ENCODE measurements around the gene MINDY4B.
"Not testable (repeated sequence)": the region's sequence is repeated elsewhere in the genome, so short reads cannot be mapped to it uniquely, and the experiment has no call there.

The MINDY4B gene

DNA sequence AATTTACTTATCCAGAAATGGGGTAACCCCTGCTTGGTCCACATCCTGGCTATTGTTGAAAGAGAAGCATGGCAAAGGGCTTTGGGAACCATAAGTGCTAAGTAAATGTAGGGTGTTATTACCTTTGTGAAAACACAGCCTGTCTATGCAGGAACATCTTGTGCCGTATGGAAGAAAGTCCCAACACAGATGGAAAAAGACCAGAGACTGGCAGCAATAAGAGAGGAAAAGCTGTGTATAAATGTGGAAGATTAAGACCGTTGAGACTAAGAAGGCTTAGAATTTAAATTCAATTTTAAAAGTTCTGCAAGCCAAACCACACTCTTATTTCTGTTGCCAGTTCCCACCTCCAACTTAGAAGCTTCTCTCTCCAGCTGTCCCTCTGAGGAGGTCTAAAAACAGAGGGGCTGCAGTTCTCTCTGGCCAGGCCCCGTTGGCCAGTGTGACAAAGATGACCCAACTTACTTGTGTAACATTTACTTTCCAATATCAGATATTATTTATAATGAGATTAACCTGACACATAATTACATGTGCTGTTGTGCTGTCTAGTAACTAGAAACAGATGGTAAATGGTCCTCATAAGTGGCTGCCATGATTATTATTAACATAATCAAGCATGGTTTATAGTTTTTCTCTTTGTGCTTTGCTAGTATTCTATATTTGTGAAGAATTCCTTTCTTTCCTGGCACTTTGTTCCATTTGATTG lies 7.0 kb downstream of the MINDY4B start:
- no peak for DNase-seq

DNA sequence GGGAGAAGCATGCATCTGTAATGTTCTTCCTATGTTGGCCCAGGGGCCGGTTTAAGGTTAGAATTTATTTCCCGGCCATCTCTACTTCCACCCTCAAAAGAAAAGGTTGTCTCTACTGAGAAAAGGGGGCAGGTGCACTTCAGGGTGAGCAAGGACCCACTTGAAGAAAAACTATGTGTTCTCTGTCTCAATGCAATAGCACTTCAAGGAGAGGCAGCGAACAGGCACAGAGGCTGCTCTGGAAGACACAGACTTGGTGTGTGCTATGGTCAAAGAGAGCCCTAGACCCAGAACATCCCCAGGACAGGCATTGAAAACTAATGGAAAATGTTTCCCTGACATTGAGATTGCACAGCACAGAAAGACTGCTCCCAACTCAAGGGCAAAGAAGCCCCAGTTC lies 7.6 kb downstream of the MINDY4B start:
- no peak for DNase-seq

DNA sequence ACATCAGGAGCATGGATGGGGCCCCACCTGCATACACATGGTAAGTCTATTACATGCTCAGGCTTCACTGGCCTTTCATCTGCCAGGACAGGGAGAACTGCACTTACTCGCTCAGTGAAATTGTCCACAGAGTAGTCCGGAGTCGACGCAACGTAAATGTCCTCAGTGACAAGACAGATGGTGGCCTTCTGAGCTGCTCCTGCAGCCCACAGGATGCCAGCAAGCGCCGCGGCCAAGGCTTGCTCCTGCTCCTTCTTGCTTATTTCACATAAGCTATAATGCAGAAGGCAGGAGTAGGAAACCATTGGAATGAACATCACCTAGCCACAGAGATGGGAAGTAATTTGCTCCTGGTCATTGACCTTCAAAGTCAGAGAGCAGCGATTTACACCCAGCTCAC lies 14.4 kb downstream of the MINDY4B start:
- no peak for DNase-seq

DNA sequence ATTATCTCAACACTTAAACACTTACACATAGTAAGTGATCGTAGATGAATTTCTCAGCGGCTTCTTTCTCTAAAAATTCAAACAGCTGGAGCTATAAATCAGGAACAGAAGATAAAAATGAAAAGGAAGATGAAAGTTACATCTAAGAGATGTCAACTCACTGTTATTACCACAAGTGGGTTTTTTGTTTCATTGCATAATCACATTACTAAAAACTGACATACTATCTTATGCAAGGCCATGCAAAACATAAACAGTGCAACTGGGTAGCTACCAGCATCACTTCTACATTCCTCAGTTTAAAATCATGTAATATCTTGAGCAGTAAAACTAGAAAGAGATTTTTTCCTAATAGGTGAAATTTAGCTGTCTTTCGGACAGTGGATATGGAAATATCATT lies 14.9 kb downstream of the MINDY4B start:
- DNase-seq: no peak

DNA sequence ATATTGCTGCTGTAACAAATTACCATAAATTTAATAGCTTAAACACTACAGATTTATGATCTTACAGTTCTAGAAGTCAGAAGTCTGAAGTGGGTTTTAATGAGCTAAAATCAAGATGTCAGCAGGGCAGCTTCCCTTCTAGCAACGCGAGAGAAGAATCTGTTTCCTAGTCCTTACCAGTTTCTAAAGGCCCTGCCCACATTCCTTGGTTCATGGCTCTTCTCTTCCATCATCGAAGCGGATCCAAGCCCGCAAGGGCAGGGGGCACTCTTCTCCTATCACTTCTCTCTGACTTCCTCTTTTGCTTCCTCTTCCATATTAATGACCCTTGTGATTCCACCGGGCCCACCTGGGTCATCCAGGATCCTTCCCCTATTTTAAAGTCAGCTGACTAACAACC lies 16.1 kb downstream of the MINDY4B start:
- DNase-seq: no peak

DNA sequence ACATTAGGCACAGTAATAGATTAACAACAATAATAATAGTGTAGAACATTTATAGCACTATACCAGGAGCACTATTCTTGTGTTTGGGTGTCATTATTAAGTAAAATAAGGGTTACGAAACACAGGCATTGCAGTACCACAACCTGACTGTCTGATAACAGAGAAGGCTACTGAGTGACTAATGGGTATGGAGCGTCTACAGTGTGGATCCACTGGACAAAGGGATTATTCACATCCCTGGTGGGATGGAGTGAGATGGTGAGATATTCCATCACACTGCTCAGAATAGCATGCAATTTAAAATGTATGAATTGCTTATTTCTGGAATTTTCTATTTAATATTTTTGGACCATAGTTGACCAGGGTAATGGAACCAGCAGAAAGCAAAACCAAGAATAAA lies 18.2 kb downstream of the MINDY4B start:
- no peak for DNase-seq

DNA sequence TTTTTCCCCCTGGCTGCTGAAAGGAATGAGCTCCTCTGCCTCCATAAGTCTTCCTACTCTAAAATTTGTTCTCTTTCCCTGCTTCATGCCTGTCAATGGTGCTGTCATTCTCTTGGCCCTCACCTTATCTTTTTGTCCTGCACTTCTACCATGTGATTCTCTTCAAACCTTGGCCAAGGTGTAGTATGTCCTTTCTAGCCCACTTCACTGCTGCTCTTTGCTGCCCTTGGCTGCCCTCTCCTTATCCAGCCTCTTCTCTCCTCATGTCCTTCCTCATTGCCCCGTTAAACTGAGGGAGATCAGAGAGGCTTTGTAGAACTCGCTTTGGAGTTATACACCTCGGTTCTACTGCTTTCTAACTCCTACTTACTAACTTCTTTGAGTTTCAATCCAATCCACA lies 19.7 kb downstream of the MINDY4B start:
- DNase-seq: no peak

DNA sequence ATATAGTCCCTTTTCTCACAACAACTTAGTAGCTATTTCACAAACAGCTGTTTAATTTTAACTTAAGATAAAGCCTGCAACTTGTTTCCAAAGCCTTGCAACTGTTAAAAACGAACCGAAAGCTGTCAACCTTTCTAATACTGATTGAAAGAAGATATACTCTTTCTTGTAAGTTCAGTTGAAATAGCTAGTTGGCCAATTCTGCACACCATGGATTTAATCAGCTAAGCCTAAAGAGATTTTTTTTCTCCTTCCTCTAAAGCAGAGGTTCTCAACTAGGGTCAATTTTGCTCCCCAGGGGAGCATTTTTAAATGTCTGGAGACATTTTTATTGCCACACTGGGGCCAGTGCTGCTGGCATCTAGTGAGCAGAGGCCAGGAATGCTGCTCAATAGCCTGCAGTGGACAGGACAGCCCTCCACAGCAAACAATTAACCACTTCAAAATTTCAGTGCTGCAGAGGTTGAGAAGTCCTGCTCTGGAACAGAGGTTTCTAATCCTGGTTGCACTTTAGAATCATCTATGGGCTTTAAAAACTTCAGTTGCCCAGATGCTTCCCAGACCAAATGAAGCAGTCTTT lies 26.2 kb downstream of the MINDY4B start:
- DNase-seq: no peak

DNA sequence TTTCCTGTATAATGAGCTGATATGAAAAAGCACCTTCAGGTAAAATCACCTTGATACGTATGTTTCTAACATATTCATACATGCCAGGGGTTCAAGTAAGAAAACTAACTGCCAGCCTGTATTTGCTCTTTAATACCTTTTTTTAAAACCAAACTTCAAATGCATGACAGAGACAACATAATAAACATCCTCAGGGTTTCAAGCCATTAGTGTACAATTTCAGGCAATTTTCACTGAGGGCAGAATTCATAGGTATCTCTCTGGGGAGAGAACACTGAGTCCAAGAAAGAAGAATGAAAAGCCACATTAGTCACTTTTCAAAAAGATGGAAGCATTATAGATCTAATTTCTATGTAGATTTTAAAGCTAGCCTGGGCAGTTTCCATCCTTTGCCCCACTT lies 26.9 kb downstream of the MINDY4B start:
- no peak for DNase-seq

DNA sequence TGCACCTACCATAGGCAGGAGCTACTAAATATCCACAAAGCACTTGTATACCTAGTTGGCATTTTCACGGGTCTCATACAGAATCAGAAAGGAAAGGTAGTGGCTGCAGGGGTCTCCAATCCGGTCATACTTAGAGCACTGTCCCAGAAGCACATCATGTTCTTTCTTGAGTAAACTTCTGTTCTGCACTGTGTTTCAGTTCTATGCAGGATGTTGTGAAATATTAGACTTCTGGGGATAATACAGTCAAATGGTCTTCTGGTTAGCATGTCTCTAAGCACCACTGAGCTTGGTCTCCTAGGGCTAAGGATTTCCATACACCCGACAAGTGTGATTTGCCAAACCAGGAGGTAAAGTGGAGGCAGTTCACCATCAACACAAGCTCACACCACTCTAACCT lies 27.9 kb downstream of the MINDY4B start:
- no peak for DNase-seq

DNA sequence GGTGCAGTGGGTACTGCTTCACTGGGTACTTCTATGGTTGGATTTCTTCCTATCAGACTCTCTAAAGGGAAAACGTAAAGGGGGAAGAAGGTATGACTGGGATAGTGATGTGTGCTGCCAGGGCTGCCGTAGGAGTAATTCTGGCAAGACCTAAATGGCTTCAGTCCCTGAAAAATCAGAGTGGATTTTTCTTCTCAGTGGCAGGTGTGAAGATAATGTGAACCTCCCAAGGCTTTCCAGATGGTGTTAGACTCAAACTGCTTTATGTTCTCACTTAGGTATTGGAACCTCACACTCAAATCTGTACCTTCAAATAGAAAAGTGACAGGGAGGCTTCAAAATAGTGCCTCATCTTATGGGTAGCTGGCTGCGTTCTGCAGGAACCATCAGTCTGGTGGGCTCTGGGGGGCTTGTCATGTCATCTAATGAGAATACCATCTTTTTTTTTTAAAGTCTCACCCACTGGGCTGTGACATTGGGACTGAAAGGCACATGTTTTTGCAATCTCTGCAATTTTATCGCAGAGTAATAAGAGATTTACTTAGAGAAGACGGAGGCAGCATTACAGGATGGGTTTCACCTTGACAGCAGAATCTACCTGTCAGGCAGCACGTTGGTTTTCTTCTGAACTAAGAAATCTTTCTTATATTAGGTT lies 28.5 kb downstream of the MINDY4B start:
- DNase-seq: no peak

DNA sequence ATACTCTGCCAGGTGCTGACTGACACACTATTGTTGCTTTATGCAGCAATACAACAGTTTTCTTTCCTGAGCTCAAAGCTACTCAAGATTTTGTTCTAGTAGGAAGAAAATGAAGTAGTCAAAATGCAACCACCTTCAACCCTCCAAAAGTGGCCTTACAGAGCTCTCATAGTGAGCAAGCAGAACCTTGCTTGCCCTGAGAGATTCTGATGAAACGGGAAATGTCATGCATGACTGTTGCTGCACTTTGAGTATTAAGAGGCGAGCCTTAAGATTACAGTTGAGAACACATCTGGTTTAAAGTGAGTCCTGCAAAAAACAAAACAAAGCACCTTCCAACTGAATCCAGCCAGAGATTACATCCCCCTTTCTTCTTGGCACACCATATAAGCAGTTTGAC lies 29.7 kb downstream of the MINDY4B start:
- no peak for DNase-seq

DNA sequence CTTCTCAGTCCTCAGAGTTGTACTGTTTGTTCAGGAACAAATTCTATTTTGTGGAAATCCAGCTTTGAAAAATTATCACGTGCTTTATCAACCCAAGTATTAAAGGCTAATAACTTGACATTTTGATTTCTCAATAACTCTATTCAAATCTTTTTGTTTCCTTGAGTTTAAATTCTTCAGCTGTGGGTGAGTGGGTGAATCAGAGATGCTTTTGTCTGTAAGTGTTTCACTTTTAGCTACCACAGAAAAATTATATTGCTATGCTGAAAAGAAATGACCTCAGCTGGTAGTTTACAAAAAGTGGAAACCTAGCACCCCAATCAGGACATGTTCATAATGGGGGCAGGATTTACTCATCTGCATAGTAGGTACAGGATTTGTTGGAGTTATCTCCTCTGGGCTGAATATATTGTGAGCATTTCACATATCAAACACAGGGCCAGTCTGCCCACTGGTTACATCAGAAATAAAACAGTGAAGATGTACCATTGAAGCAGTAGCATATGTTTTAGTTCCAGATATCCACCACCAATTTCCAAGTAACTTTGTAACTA lies 30.5 kb downstream of the MINDY4B start:
- no peak for DNase-seq

DNA sequence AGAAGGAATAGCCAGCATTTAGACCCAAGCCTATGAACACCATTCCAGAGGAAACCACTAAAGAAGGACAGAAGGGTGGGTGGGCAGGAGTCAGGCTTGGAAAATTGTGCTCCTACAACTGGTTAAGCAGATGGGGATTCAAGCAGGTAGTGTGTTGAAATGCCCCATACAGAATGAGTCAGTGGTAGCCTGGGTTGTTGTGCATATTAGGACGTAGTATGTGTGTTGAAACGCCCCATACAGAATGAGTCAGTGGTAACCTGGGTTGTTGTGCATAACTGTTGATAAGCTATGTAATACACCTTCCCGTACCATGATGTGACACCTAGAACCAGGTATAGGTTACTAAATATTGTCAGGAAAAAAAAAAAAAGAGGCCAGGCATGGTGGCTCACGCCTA lies 34.0 kb downstream of the MINDY4B start:
- DNase-seq: no peak

DNA sequence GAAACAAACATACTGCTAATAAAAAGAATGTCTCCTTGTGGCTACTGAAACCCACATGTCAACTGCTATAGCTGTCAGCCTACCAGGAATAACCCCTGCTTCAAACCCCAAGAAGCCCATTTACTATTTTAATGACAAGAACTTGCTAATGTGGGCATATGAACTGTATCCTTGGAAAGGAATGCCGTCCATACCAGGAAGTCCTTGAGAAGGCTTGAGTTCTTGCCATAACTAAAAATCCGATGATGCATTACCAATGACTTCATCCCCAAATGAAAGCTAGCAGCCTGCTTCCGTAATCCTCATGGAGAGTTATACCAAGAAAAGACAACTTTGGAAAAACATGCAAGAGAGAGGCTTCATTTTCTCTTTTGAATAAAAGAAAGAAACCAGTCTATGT lies 34.8 kb downstream of the MINDY4B start:
- DNase-seq: no peak

DNA sequence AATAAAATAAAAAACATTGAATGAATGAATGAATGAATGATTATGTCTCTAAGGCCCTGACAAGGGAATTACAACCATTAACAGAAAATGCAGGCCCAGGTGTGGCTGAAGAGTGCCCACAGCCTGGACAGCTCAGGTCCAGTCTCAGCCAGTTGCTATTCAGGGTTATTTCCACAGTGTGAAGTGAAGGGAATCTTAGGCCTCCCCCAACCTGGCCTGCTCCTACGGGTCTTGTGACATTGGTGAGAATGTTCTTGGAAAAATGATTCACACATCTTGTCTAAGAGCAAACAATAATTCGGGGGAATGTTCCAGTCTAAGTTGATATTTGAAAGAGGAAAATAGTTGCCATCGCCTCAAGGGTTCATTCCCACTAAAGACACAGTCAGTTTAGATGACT lies 37.0 kb downstream of the MINDY4B start:
- no peak for DNase-seq

DNA sequence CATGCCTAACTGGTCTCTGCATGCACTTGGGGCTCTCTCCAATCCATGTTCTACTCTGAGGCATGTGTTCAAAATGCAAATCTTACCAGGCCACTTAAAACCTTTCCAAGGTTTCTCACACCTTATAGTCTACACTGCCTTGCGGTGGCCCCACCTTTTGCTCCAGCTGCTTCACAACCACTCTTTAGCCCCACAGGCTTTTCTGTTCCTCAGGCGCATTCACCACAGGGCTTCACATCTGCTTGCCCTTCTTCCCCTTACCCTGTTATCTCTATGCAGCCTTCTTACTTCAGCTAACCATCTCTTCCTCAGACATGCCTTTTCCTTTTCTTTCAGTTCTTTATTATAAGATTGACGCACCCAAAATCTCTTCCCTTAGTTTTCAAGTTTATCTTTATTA lies 37.8 kb downstream of the MINDY4B start:
- no peak for DNase-seq

DNA sequence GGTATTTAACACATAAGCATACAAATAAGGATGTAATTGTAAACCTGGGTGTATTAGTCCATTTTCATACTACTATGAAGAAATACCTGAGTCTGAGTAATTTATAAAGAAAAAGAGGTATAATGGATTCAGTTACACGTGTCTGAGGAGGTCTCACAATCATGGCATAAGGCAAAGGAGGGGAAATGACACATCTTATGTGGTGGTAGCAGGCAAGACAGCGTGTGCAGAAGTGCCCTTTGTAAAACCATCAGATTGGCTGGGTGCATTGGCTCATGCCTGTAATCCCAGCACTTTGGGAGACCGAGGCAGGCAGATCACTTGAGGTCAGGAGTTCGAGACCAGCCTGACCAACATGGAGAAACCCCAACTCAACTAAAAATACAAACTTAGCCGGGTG lies 41.3 kb downstream of the MINDY4B start:
- not testable (repeated sequence) for DNase-seq

DNA sequence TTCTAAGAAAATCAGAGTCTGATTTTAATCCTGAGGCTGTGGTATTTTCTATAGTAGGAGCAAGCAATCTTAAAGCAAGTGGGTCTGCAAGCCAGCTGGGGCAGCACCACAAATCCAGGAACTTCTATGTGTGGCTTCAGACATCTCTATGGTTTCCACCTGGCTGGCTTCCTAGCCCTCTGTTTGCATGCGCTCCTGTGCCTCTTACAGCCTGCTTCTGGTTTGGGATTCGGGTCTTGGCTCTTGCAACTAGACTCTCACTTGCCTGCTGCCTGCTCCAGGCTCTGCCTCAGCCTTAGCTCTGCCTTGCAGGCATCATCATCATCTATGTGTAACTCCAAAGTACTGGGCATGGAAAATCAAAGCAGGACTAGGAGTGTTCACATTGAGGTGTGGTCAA lies 43.4 kb downstream of the MINDY4B start:
- no peak for DNase-seq

DNA sequence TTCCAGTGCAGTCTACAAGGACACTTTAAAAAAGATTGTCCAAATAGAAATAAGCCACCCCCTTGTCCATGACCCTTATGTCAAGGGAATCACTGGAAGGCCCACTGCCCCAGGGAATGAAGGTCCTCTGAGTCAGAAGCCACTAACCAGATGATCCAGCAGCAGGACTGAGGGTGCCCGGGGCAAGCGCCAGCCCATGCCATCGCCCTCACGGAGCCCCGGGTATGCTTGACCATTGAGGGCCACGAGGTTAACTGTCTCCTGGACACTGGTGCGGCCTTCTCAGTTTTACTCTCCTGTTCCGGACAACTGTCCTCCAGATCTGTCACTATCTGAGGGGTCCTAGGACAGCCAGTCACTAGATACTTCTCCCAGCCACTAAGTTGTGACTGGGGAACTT lies 47.3 kb downstream of the MINDY4B start:
- DNase-seq: not testable (repeated sequence)

DNA sequence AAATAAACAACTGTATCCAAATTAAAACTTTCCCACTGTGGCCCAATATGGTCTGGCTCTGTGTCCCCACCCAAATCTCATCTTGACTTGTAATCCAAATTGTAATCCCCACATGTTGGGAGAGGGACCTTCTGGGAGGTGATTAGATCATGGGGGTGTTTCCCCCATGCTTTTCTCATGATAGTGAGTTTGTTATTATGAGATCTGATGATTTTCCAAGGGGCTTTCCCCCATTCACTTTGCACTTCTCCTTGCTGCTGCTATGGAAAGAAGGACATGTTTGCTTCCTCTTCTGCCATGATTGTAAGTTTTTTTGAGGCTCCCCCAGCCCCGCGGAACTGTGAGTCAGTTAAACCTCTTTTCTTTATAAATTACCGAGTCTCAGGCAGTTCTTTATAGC lies 55.0 kb downstream of the MINDY4B start:
- DNase-seq: no peak

DNA sequence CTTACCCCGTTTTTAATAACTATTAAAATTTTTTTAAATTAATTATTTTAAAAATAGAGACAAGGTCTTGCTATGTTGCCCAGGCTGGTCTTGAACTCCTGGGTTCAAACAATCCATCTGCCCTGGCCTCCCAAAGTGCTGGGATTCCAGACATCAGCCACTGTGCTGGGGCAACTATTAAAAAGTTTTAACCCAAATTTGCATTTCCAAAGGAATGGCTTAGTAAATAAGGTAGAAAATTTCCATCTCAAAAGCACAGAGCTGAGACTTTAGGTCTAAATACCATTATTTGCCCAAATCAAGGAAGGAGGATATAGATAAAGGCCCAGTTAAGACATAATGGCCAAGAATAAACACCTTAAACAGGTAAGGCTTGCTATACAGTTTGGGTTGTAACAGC lies 56.4 kb downstream of the MINDY4B start:
- no peak for DNase-seq

DNA sequence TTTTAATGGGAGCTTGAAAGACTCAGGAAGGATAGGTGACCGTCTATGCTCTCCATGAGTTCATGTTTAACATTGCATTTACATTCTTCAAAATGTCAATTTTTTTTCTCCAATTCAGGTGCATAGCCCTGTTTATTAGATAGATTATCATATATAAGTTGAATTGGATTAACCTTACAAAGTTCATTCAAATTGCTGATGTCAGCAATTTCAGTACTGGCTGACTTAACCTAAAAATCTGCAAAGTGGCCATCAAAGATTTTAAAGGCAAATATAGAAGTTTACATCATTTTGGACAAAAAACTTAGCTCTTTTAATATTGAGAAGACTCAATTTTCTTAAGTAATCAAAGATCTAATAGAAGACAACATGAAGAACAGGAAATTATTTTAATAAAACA lies 57.8 kb downstream of the MINDY4B start:
- no peak for DNase-seq

DNA sequence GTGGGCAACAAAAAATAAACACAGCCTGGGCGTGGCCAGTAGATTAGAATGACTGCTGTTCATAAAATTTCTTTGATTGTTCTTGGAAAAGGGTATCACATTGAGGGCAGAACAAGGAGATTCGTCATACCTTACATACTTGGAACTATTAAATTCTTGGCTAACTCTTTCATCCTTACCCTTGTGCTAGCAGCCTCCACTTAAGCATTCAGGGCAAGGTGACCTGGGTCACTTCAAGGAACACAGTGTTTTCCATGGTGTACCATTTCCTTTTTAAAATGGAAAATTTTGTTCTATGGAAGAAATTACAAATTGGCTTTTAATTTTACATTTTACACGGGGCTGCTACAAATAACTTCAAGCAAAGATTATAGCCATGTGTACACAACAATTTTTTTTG lies 60.8 kb downstream of the MINDY4B start:
- no peak for DNase-seq
